DOHH2 (cell line): Measurements from ENCODE around the gene COL20A1.

ENCODE experiments used
- H3F3A ChIP-seq: fragments of 200-600 bp; sonication (generic), shearing (Covaris generic); 2 replicates; pipeline ENCODE4 v1.6.0; 2016; ENCODE audit warnings: antibody characterized with exemption, mild to moderate bottlenecking; ENCODE audit not compliant: control insufficient read depth, insufficient read depth
- H3K27ac ChIP-seq: fragments of 200-600 bp; sonication (generic); 2 replicates; pipeline ENCODE4 v1.5.1; 2014; ENCODE audit warnings: low read depth, mild to moderate bottlenecking, low read length, moderate library complexity
- H3K27me3 ChIP-seq: fragments of 200-600 bp; sonication (generic); 2 replicates; pipeline ENCODE4 v1.6.1; 2014; ENCODE audit warnings: mild to moderate bottlenecking, low read length, mixed read lengths; ENCODE audit not compliant: control insufficient read depth
- H3K36me3 ChIP-seq: fragments of 200-600 bp; sonication (generic); 2 replicates; pipeline ENCODE4 v1.6.1; 2014; ENCODE audit warnings: mild to moderate bottlenecking, low read length, moderate library complexity, mixed read lengths; ENCODE audit not compliant: control insufficient read depth
- H3K4me1 ChIP-seq: fragments of 200-600 bp; sonication (generic); 2 replicates; pipeline ENCODE4 v1.6.1; 2014; ENCODE audit warnings: mild to moderate bottlenecking, low read length, mixed read lengths; ENCODE audit not compliant: control insufficient read depth
- H3K4me2 ChIP-seq: fragments of 200-600 bp; sonication (generic); 2 replicates; pipeline ENCODE4 v1.6.0; 2014; ENCODE audit warnings: mild to moderate bottlenecking, low read length, moderate library complexity
- H3K4me3 ChIP-seq: fragments of 200-600 bp; sonication (generic); 2 replicates; pipeline ENCODE4 v1.5.1; 2014; ENCODE audit warnings: mild to moderate bottlenecking, low read length, mixed read lengths
- H3K79me2 ChIP-seq: fragments of 200-600 bp; sonication (generic); 2 replicates; pipeline ENCODE4 v1.6.1; 2014; ENCODE audit warnings: mild to moderate bottlenecking, low read length, mixed read lengths; ENCODE audit not compliant: control insufficient read depth
- H3K9me2 ChIP-seq: fragments of 200-600 bp; sonication (generic); replicated peaks from 2 replicates; pipeline ENCODE4 v1.6.1; 2014; ENCODE audit warnings: mild to moderate bottlenecking, low read length, mixed read lengths; ENCODE audit not compliant: control insufficient read depth
- H3K9me3 ChIP-seq: fragments of 200-600 bp; sonication (generic); 2 replicates; pipeline ENCODE4 v1.6.1; 2014; ENCODE audit warnings: antibody characterized with exemption, low read length, mixed read lengths; ENCODE audit not compliant: control insufficient read depth, insufficient read depth
- H4K20me1 ChIP-seq: fragments of 200-600 bp; sonication (generic); 2 replicates; pipeline ENCODE4 v1.6.0; 2014; ENCODE audit warnings: low read depth, mild to moderate bottlenecking, antibody characterized with exemption, low read length, moderate library complexity; ENCODE audit not compliant: control insufficient read depth, insufficient read depth
- CTCF ChIP-seq: fragments of 200-600 bp; sonication (generic); IDR thresholded peaks from one replicate; pipeline ENCODE4 v1.5.1; 2014; ENCODE audit warnings: antibody characterized with exemption, mild to moderate bottlenecking, low read depth, low read length; ENCODE audit not compliant: poor library complexity, severe bottlenecking
- EZH2phosphoT487 ChIP-seq: fragments of 200-600 bp; sonication (generic); IDR thresholded peaks from 2 replicates; pipeline ENCODE4 v1.6.1; 2017; ENCODE audit warnings: borderline replicate concordance, mild to moderate bottlenecking, antibody characterized with exemption, low read length, moderate library complexity, mixed read lengths

COL20A1 gene

GRCh38 chr20:63296531-63297299 is 3.7 kb downstream of the COL20A1 start:
- no peaks in the 10 kb centered on the region for H3K9me3 ChIP-seq
- H3K9me2 ChIP-seq, result no peaks in the 10 kb centered on the region
- no peaks in the 10 kb centered on the region for H3F3A ChIP-seq
- H3K4me1 ChIP-seq, result no peaks in the 10 kb centered on the region
- H3K27ac ChIP-seq, result no peak overlapping the region
- no peaks in the 10 kb centered on the region for H3K36me3 ChIP-seq
- H3K27me3 ChIP-seq, result no peaks in the 10 kb centered on the region
- H3K4me2 ChIP-seq, result no peak overlapping the region
- no peaks in the 10 kb centered on the region for H3K79me2 ChIP-seq
- TF ChIP-seq CTCF (no peak), EZH2phosphoT487 (no peak)
- no peaks in the 10 kb centered on the region for H4K20me1 ChIP-seq
- H3K4me3 ChIP-seq, result no peak overlapping the region

GRCh38 chr20:63297371-63297781 is 4.4 kb downstream of the COL20A1 start:
- no peak overlapping the region for H3K27ac ChIP-seq
- H3K27me3 ChIP-seq, result no peaks in the 10 kb centered on the region
- no peaks in the 10 kb centered on the region for H3K4me1 ChIP-seq
- H3K9me2 ChIP-seq, result no peaks in the 10 kb centered on the region
- no peak overlapping the region for H3K4me3 ChIP-seq
- H3F3A ChIP-seq, result no peaks in the 10 kb centered on the region
- no peaks in the 10 kb centered on the region for H4K20me1 ChIP-seq
- no peak overlapping the region for H3K4me2 ChIP-seq
- no peak for TF ChIP-seq CTCF
- TF ChIP-seq EZH2phosphoT487, result no peak
- H3K36me3 ChIP-seq, result no peaks in the 10 kb centered on the region
- H3K79me2 ChIP-seq, result no peaks in the 10 kb centered on the region
- H3K9me3 ChIP-seq, result no peaks in the 10 kb centered on the region

GRCh38 chr20:63297796-63298572 is 5.0 kb downstream of the COL20A1 start:
- H3K4me2 ChIP-seq, result no peak overlapping the region
- no peaks in the 10 kb centered on the region for H3K36me3 ChIP-seq
- no peaks in the 10 kb centered on the region for H3F3A ChIP-seq
- H3K27ac ChIP-seq, result no peak overlapping the region
- no peaks in the 10 kb centered on the region for H3K79me2 ChIP-seq
- H3K9me3 ChIP-seq, result no peaks in the 10 kb centered on the region
- H4K20me1 ChIP-seq, result no peaks in the 10 kb centered on the region
- no peaks in the 10 kb centered on the region for H3K4me1 ChIP-seq
- no peaks in the 10 kb centered on the region for H3K27me3 ChIP-seq
- no peaks in the 10 kb centered on the region for H3K9me2 ChIP-seq
- TF ChIP-seq CTCF (no peak), EZH2phosphoT487 (no peak)
- H3K4me3 ChIP-seq, result no peak overlapping the region
